Psoas muscle (tissue), 8 donors: ENCODE measurements around the gene EIF3B. TPM values are rescaled to one million over a fixed set of nuclear protein-coding genes. Genes with fewer than 3 reads are reported as not detected.
A peak's percentile ranks its signal among the peaks of the same experiment; 100 is the strongest.

ENCODE experiments used
- ATAC-seq, 4 donors: fragments of 200-7000 bp; cut with Tn5 transposase; one replicate each; pipeline ENCODE4 v1.9.1; 2020; ENCODE audit warnings: moderate library complexity in 3 of 4, mild to moderate bottlenecking in 2 of 4
- DNase-seq, 2 donors: peaks; one replicate each; pipeline ENCODE4 v3.0.0-alpha.2; 2020
- H3K27ac ChIP-seq: fragments of 200-600 bp; one replicate; pipeline ENCODE4 v1.8.0; 2022
- H3K27me3 ChIP-seq, 3 donors: fragments of 200-600 bp in 1 of 3; one replicate each; pipeline versions ENCODE4 v1.6.1 to v1.8.0; 2013 to 2022; ENCODE audit warnings: low read length in 2 of 3, mild to moderate bottlenecking in 2 of 3, moderate library complexity in 1 of 3; ENCODE audit not compliant: insufficient read depth in 3 of 3
- H3K36me3 ChIP-seq, 2 donors: fragments of 200-600 bp in 1 of 2; one replicate each; pipeline versions ENCODE4 v1.6.1 to v1.8.0; 2013 to 2022; ENCODE audit warnings: low read depth in 1 of 2, mild to moderate bottlenecking in 1 of 2, moderate library complexity in 1 of 2; ENCODE audit not compliant: insufficient read depth in 1 of 2
- H3K4me1 ChIP-seq: fragments of 200-600 bp; one replicate; pipeline ENCODE4 v1.8.0; 2022
- H3K4me3 ChIP-seq: fragments of 200-600 bp; one replicate; pipeline ENCODE4 v1.8.0; 2022; ENCODE audit warnings: mild to moderate bottlenecking
- H3K9me3 ChIP-seq: fragments of 200-600 bp; one replicate; pipeline ENCODE4 v1.8.0; 2022
- CTCF ChIP-seq: fragments of 200-600 bp; IDR thresholded peaks from one replicate; pipeline ENCODE4 v1.8.0; 2022; ENCODE audit warnings: antibody characterized with exemption
- WGBS, 3 donors: extraction: QIAGEN DNeasy Blood & Tissue Kit; methylation state at CpG; one replicate each; pipeline versions ENCODE4 v1.1.6 to v1.1.7; 2013; 5-methylcytosine and 5-hydroxymethylcytosine counted together
- intact Hi-C, 2 donors: fragments of 100-400 bp; cut with DNase I; formaldehyde crosslinking; loops; one replicate each; pipeline versions ENCODE4 v1.11.0 to v1.14.2; 2022
- polyA plus RNA-seq, 3 donors: library from polyadenylated mRNA; stranded (reverse); fragments of 200-250 nt; gene quantifications; one replicate each; pipeline ENCODE4 v1.2.3, GENCODE V29; 2013
- total RNA-seq, 4 donors: library from RNA; stranded (reverse); fragmentation: NEBNext Ultra II Directional in 2 of 4; extraction: Animal tissue kit (Norgen Biotek cat#: 25700) in 2 of 4; gene quantifications; one replicate each; pipeline versions ENCODE4 v1.2.1 to v1.2.4, GENCODE V29; 2021 to 2023
- donor health status: healthy with polysubstance abuse.
- donor health status: DM: no; HTN: no; CAD: no; lungs with moderate emphysema.
- donor health status: Bipolar disorder and iron deficiency.
- donor health status: healthy.
- donor health status: DM: yes; HTN: yes; CAD: no.
- donor health status: DM: no; HTN: no; CAD: no.
- donor health status: DM: no; HTN: no; CAD: no.
- donor health status: DM: yes; HTN: yes; CAD: no.

The EIF3B gene
- total and polyA plus RNA-seq, 7 donors = 101 to 275 (median 174) TPM

DNA sequence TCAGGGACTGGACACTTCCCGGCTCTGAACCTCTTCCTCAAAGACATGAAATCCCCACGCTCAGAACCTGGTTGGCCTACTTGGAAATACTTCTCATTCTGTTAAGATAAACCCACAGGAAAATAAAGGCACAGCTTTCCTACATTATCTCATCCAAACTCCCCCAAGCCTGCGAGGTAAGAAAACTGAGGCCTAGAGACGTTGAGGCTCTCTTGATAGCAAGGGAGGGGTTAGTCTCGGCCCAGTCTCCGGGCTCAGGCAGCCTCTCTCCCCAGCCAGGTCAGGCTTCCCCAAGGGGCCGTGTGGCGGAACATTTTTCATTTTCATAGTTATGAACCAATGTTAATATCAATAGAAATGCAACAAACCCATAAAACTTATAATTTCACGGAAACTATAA lies 4.6 kb upstream of the EIF3B start:
- TF ChIP-seq CTCF = no peak
- no peaks in the 10 kb centered on the region for H3K9me3 ChIP-seq
- H3K27me3 ChIP-seq = no peaks in the 10 kb centered on the region
- no peak overlapping the region for H3K27ac ChIP-seq
- intact Hi-C loops = loop anchor here in 1 of 2 donors (5.0 kb wide), 2 partner anchors 52 to 103 kb away; partner anchors contain the start of gene CHST12
- no peaks in the 10 kb centered on the region for H3K36me3 ChIP-seq
- no peak overlapping the region for H3K4me3 ChIP-seq
- ATAC-seq = no peak
- no peaks in the 10 kb centered on the region for H3K4me1 ChIP-seq
- DNase-seq = no peak
- WGBS, 3 donors = 64 to 69% (median 65%) methylated on average over 9 of the region's 9 CpGs

DNA sequence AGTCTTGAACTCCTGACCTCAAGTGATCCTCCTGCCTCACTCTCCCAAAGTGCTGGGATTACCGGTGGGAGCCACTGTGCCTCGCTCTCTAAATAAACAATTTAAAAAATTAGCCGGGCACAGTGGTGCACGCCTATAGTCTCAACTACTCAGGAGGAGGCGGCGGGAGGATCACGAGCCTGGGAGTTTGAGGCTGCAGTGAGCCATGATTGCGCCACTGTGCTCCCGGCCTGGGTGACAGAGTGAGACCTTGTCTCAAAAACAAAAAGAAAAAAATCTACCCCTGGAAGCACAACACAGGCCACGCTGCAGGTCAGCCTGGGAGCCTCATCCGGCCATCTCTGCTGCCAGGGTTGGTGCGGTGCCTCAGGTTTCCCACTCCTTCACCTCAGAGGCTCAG lies 3.8 kb upstream of the EIF3B start:
- Histone ChIP-seq H3K27me3 (no peaks in the 10 kb centered on the region), H3K4me1 (no peaks in the 10 kb centered on the region), H3K27ac (no peak overlapping the region), H3K4me3 (no peak overlapping the region), H3K36me3 (no peaks in the 10 kb centered on the region), H3K9me3 (no peaks in the 10 kb centered on the region)
- 91 to 94% (median 94%) methylated on average over 12 of the region's 12 CpGs for WGBS, 3 donors
- intact Hi-C loops = loop anchor here in 1 of 2 donors (5.0 kb wide), 2 partner anchors 51 to 104 kb away; partner anchors contain the start of gene CHST12
- ATAC-seq (no peak), DNase-seq (no peak)
- no peak for TF ChIP-seq CTCF

DNA sequence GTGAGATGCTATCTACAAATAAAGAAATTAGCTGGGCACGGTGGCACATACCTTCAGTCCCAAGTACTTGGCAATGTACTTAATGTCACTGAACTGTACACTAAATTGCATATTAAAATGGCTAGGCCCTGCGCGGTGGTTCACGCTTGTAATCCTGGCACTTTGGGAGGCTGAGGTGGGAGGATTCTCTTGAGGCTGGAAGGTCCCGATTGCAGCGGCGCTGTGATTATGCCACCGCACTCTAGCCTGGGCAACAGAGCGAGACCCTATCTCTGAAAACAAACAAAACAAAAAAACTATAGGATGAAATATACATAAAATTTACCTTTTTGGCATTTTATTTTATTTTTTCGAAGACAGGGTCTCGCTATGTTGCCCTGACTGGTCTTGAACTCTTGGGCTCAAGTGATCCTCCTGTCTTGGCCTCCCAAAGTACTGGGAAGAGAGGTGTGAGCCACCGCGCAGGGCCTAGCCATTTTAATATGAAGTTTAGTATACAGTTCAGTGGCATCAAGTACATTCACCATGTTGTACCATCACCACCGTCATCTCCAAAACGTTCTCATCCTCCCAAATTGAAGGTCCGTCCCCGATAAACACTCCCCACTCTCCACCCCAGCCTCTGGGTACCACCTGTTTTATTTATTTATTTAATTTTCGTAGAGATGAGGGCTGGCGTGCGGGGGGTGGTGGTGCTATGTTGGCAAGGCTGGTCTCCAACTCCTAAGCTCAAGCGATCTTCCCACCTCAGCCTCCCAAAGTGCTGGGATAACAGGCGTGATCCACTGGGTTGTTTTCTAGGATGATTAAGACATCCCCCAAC lies 1.3 kb upstream of the EIF3B start:
- Histone ChIP-seq H3K27me3 (no peaks in the 10 kb centered on the region), H3K4me3 (peak overlapping the region; percentile 98), H3K4me1 (peaks cover 24% of the 10 kb centered on the region), H3K27ac (peak overlapping the region; percentile 100), H3K9me3 (no peaks in the 10 kb centered on the region), H3K36me3 (peaks cover 0 to 18% of the 10 kb centered on the region in 2 donors)
- DNase-seq = no peak
- no peak for ATAC-seq
- TF ChIP-seq CTCF = no peak
- intact Hi-C loops = loop anchor here in 1 of 2 donors (5.0 kb wide), 2 partner anchors 49 to 106 kb away; partner anchors contain the start of gene CHST12
- 53 to 62% (median 54%) methylated on average over 22 of the region's 22 CpGs for WGBS, 3 donors

- no peak for TF ChIP-seq CTCF
These were observed 766 bp upstream of the EIF3B start for GRCh38 chr7:2353936-2354185.

More at GRCh38 chr7:2353936-2354185, 766 bp upstream of the EIF3B start:
- Histone ChIP-seq H3K9me3 (no peaks in the 10 kb centered on the region), H3K36me3 (peaks cover 0 to 23% of the 10 kb centered on the region in 2 donors), H3K27me3 (no peaks in the 10 kb centered on the region), H3K27ac (peak overlapping the region; percentile 100), H3K4me3 (peak overlapping the region; percentile 98), H3K4me1 (peaks cover 29% of the 10 kb centered on the region)
- intact Hi-C loops = loop anchor here in 1 of 2 donors (5.0 kb wide), 2 partner anchors 48 to 107 kb away; partner anchors contain the start of gene CHST12
- DNase-seq = peak; percentile 91 to 95
- ATAC-seq = peak; percentile 86 to 91 (median 89)
- 0 to 1% (median 1%) methylated on average over 26 of the region's 26 CpGs for WGBS, 3 donors
